GM12878 (cell line): ENCODE results near the gene EBF3. TPM values are rescaled to one million over a fixed set of nuclear protein-coding genes. Genes with fewer than 3 reads are reported as not detected.

Experiments used
- ATAC-seq: fragments of 200-7000 bp; cut with Tn5 transposase; 3 replicates; pipeline ENCODE4 v1.9.1; 2020; ENCODE audit warnings: mild to moderate bottlenecking, moderate library complexity
- BruUV-seq: library from RNA; stranded (reverse); fragments of 400-500 nt; replicated peaks from 2 replicates; lab custom pipeline; 2021; lab: Mats Ljungman, UMichigan
- CTCF ChIA-PET: fragments of 300-600 bp; sonication (Branson Sonifier 250); formaldehyde crosslinking; extraction: SDS; loops from one replicate; lab custom pipeline; 2021; ENCODE audit warnings: inconsistent platforms; lab: Yijun Ruan, JAX
- POLR2A ChIA-PET: fragments of 350-600 bp; formaldehyde crosslinking; extraction: SDS; loops from one replicate; lab custom pipeline; 2021; ENCODE audit warnings: inconsistent platforms; lab: Charles Lee
- RAD21 ChIA-PET: fragments of 300-600 bp; sonication (Branson Sonifier 250); formaldehyde crosslinking; loops from one replicate; lab custom pipeline; 2023; ENCODE audit warnings: antibody characterized with exemption; ENCODE audit not compliant: unreplicated experiment; lab: Charles Lee
- SMC1A ChIA-PET: fragments of 300-600 bp; sonication (Branson Sonifier 250); formaldehyde crosslinking; loops from one replicate; lab custom pipeline; 2023; ENCODE audit not compliant: unreplicated experiment, uncharacterized antibody; lab: Charles Lee
- DNase-seq: peaks from one replicate; pipeline ENCODE4 v3.0.0-alpha.2; 2011; ENCODE audit warnings: low read depth, low spot score
- FAIRE-seq: peaks from 3 replicates; lab custom pipeline; 2011; peaks lifted over from hg19 to GRCh38; lab: Jason Lieb, UNC
- H2AFZ ChIP-seq: 2 replicates; pipeline ENCODE4 v1.6.0; 2011; ENCODE audit warnings: low read depth, low read length, control low read depth; ENCODE audit not compliant: control insufficient read depth
- H3K27ac ChIP-seq: 2 replicates; pipeline ENCODE4 v1.5.1; 2011; ENCODE audit warnings: control low read depth; ENCODE audit not compliant: control insufficient read depth, insufficient read depth
- H3K27me3 ChIP-seq, 2 experiments: replicated peaks in 1 of 2; 2 replicates each; pipeline versions ENCODE4 v1.6.0 to v1.6.1; 2011; ENCODE audit warnings: low read length in 1 of 2; ENCODE audit not compliant: control insufficient read depth in 2 of 2, insufficient read depth in 2 of 2
- H3K36me3 ChIP-seq, 2 experiments: 2 replicates each; pipeline ENCODE4 v1.5.1; 2011; ENCODE audit warnings: low read length in 1 of 2; ENCODE audit not compliant: control insufficient read depth in 2 of 2, insufficient read depth in 2 of 2
- H3K4me1 ChIP-seq: 2 replicates; pipeline ENCODE4 v1.6.1; 2011; ENCODE audit warnings: mild to moderate bottlenecking, low read length, moderate library complexity, mixed read lengths; ENCODE audit not compliant: control insufficient read depth, insufficient read depth
- H3K4me2 ChIP-seq: 2 replicates; pipeline ENCODE4 v1.6.0; 2011; ENCODE audit warnings: control low read depth; ENCODE audit not compliant: control insufficient read depth, insufficient read depth
- H3K4me3 ChIP-seq: fragments of 200-600 bp; sonication (generic); 2 replicates; pipeline ENCODE4 v1.5.1; 2016
- H3K79me2 ChIP-seq: 2 replicates; pipeline ENCODE4 v1.6.0; 2011; ENCODE audit warnings: low read length; ENCODE audit not compliant: control insufficient read depth, insufficient read depth
- H3K9ac ChIP-seq: 2 replicates; pipeline ENCODE4 v1.8.0; 2011; ENCODE audit warnings: low read length, control low read depth, mixed read lengths; ENCODE audit not compliant: control insufficient read depth, insufficient read depth
- H3K9me3 ChIP-seq: replicated peaks from 3 replicates; pipeline ENCODE4 v1.5.1; 2011; ENCODE audit warnings: mild to moderate bottlenecking, low read length; ENCODE audit not compliant: control insufficient read depth, insufficient read depth
- H4K20me1 ChIP-seq: 2 replicates; pipeline ENCODE4 v1.6.0; 2011; ENCODE audit not compliant: control insufficient read depth, insufficient read depth
- ATF2 ChIP-seq: IDR thresholded peaks from 2 replicates; pipeline ENCODE4 v1.6.1; 2012; ENCODE audit warnings: low read length, inconsistent platforms
- E2F8 ChIP-seq: fragments of 450-650 bp; IDR thresholded peaks from 2 replicates; pipeline ENCODE4 v1.6.1; 2018; ENCODE audit warnings: mild to moderate bottlenecking, low read depth, moderate library complexity; ENCODE audit not compliant: partially characterized antibody
- FOS ChIP-seq: IDR thresholded peaks from 3 replicates; pipeline ENCODE4 v1.6.1; 2011; ENCODE audit warnings: borderline replicate concordance; ENCODE audit not compliant: insufficient read length; ENCODE audit errors: extremely low read depth
- GABPA ChIP-seq: IDR thresholded peaks from 2 replicates; pipeline ENCODE4 v1.6.1; 2014; ENCODE audit warnings: antibody characterized with exemption, low read depth, mild to moderate bottlenecking, inconsistent platforms
- KDM1A ChIP-seq: fragments of 200-600 bp; sonication (generic); IDR thresholded peaks from 2 replicates; pipeline ENCODE4 v1.6.1; 2016; ENCODE audit warnings: borderline replicate concordance
- MAX ChIP-seq: IDR thresholded peaks from 2 replicates; pipeline ENCODE4 v1.6.1; 2012; ENCODE audit warnings: low read depth, low read length, improper control_type of control experiment
- MEF2B ChIP-seq: fragments of 450-650 bp; IDR thresholded peaks from 2 replicates; pipeline ENCODE4 v1.6.1; 2018; ENCODE audit warnings: mild to moderate bottlenecking, moderate library complexity; ENCODE audit not compliant: partially characterized antibody, poor library complexity, severe bottlenecking
- WRNIP1 ChIP-seq: IDR thresholded peaks from 2 replicates; pipeline ENCODE4 v1.6.1; 2011; ENCODE audit warnings: low read depth, low read length, improper control_type of control experiment, borderline replicate concordance
- ZNF217 ChIP-seq: fragments of 450-650 bp; IDR thresholded peaks from 2 replicates; pipeline ENCODE4 v1.6.1; 2017; ENCODE audit warnings: antibody characterized with exemption, mild to moderate bottlenecking
- WGBS: methylation state at CpG from one replicate; pipeline ENCODE4 v1.1.6; 2016; ENCODE audit warnings: low lambda C conversion rate; ENCODE audit not compliant: insufficient replicate concordance, insufficient coverage; ENCODE audit errors: missing lambda C conversion rate; 5-methylcytosine and 5-hydroxymethylcytosine counted together
- in situ Hi-C: fragments of 300-500 bp; cut with MboI; formaldehyde crosslinking; loops from 9 replicates; pipeline ENCODE4 v1.14.3; 2018; ENCODE audit warnings: mixed read lengths
- intact Hi-C: fragments of 100-400 bp; cut with micrococcal nuclease; formaldehyde crosslinking; loops from one replicate; pipeline ENCODE4 v1.14.2; 2022; ENCODE audit not compliant: unreplicated experiment
- polyA plus RNA-seq, 11 experiments: library from polyadenylated mRNA; depleted of rRNA in 4 of 11; unstranded in 6 of 11; stranded (reverse) in 5 of 11; fragments of >200 nt; fragmentation: Nextera tagmentation in 4 of 11; fragmentation: Illumina TruSeq in 1 of 11; extraction: Ambion mirVana in 4 of 11; extraction: Trizol in 1 of 11; gene quantifications; 1 replicate in 1 of 11; 2 replicates in 10 of 11; pipeline versions ENCODE4 v1.2.1 to v1.2.3, GENCODE V29; 2011 to 2016; ENCODE audit warnings: inconsistent platforms in 2 of 11, missing spikeins in 2 of 11, low read depth in 1 of 11
- total RNA-seq, 4 experiments: library from RNA; depleted of rRNA in 3 of 4; stranded (reverse); fragments of >200 nt in 3 of 4; fragmentation: Illumina TruSeq in 1 of 4; extraction: Trizol in 1 of 4; gene quantifications; 2 replicates each; pipeline versions ENCODE4 v1.2.1 to v1.2.3, GENCODE V29; 2013 to 2021

EBF3 gene
- total and polyA plus RNA-seq, 10 of the 15 experiments (the other 5 are each of a cell fraction or from before 2014, with no cell fraction given), result not detected

- 66% methylated on average over 6 of the region's 6 CpGs for WGBS
- ATAC-seq (no peak), FAIRE-seq (no peak), DNase-seq (no peak)
- ChIA-PET SMC1A (no interaction called here), RAD21 (no interaction called here), POLR2A (no interaction called here), CTCF (interaction anchor here (0.6 kb wide), 1 partner anchor 656 kb away, joined by 3 read pairs; no protein-coding TSS in a partner anchor)
- BruUV-seq, result no TSS peak
- Histone ChIP-seq H3K27ac (no peak overlapping the region), H2AFZ (no peak overlapping the region), H4K20me1 (no peaks in the 10 kb centered on the region), H3K27me3 (no peaks in the 10 kb centered on the region), H3K4me1 (no peaks in the 10 kb centered on the region), H3K9me3 (no peaks in the 10 kb centered on the region; the same call in 2 of the 3 replicates), H3K4me2 (no peak overlapping the region), H3K79me2 (no peaks in the 10 kb centered on the region), H3K36me3 (no peaks in the 10 kb centered on the region), H3K9ac (no peak overlapping the region), H3K4me3 (no peak overlapping the region)
- intact Hi-C loops, result no loop called here
- in situ Hi-C loops, result no loop called here
- TF ChIP-seq GABPA, result no peak
- TF ChIP-seq ZNF217, result no peak
- no peak for TF ChIP-seq MEF2B
Observed at GRCh38 chr10:129978980-129979379, 14.9 kb upstream of the EBF3 start.

- DNase-seq, result no peak
- no peaks in the 10 kb centered on the region for H3K79me2 ChIP-seq
- intact Hi-C loops, result no loop called here
- no peak overlapping the region for H3K4me2 ChIP-seq
- no peak overlapping the region for H3K27ac ChIP-seq
- no peaks in the 10 kb centered on the region for H3K4me1 ChIP-seq
- ATAC-seq, result no peak
- no peaks in the 10 kb centered on the region for H3K36me3 ChIP-seq
- no peaks in the 10 kb centered on the region; the same call in 2 of the 3 replicates for H3K9me3 ChIP-seq
- no peak overlapping the region for H3K4me3 ChIP-seq
- H3K9ac ChIP-seq, result no peak overlapping the region
- POLR2A ChIA-PET, result no interaction called here
- CTCF ChIA-PET, result no interaction called here
- BruUV-seq, result no TSS peak
- no peak overlapping the region for H2AFZ ChIP-seq
- in situ Hi-C loops, result no loop called here
- 60% methylated on average over 1 of the region's 1 CpG for WGBS
- SMC1A ChIA-PET, result no interaction called here
- no peaks in the 10 kb centered on the region for H3K27me3 ChIP-seq
- RAD21 ChIA-PET, result no interaction called here
- no peaks in the 10 kb centered on the region for H4K20me1 ChIP-seq
- no peak for FAIRE-seq
- TF ChIP-seq ATF2 (no peak), WRNIP1 (no peak), E2F8 (no peak), MAX (no peak), FOS (no peak), KDM1A (no peak)
Observed at GRCh38 chr10:129978322-129978721, 14.2 kb upstream of the EBF3 start.
